BE2C (cell line): ENCODE results near the gene PPP1R1B.

Experiments
- DNase-seq: peaks from one replicate; pipeline ENCODE4 v3.0.0-alpha.2; 2020
- H3K27me3 ChIP-seq: fragments of 250-450 bp; sonication (Bioruptor Pico); 2 replicates; pipeline ENCODE4 v1.5.1; 2020; ENCODE audit warnings: mild to moderate bottlenecking
- H3K36me3 ChIP-seq: fragments of 250-450 bp; sonication (Bioruptor Pico); 2 replicates; pipeline ENCODE4 v1.5.1; 2020; ENCODE audit warnings: mild to moderate bottlenecking
- H3K4me1 ChIP-seq: fragments of 250-450 bp; sonication (Bioruptor Pico); 2 replicates; pipeline ENCODE4 v1.5.1; 2020
- H3K4me3 ChIP-seq: 2 replicates; pipeline ENCODE4 v1.5.1; 2011; ENCODE audit warnings: low read depth, low read length
- H3K9me3 ChIP-seq: fragments of 250-450 bp; sonication (Bioruptor Pico); 2 replicates; pipeline ENCODE4 v1.5.1; 2020
- CTCF ChIP-seq: IDR thresholded peaks from 2 replicates; pipeline ENCODE4 v1.5.1; 2012; ENCODE audit warnings: mild to moderate bottlenecking, low read depth, low read length

The PPP1R1B gene

GRCh38 chr17:39651923-39652586 is 25.3 kb downstream of the PPP1R1B start:
- no peaks in the 10 kb centered on the region for H3K27me3 ChIP-seq
- no peaks in the 10 kb centered on the region for H3K36me3 ChIP-seq
- no peak for TF ChIP-seq CTCF
- DNase-seq: no peak
- H3K9me3 ChIP-seq: no peaks in the 10 kb centered on the region
- no peak overlapping the region for H3K4me3 ChIP-seq
- no peaks in the 10 kb centered on the region for H3K4me1 ChIP-seq

GRCh38 chr17:39652587-39653315 is 26.0 kb downstream of the PPP1R1B start:
- Histone ChIP-seq H3K27me3 (no peaks in the 10 kb centered on the region), H3K4me1 (no peaks in the 10 kb centered on the region), H3K9me3 (no peaks in the 10 kb centered on the region), H3K4me3 (no peak overlapping the region), H3K36me3 (no peaks in the 10 kb centered on the region)
- no peak for TF ChIP-seq CTCF
- DNase-seq: no peak

- no peaks in the 10 kb centered on the region for H3K36me3 ChIP-seq
- no peak overlapping the region for H3K4me3 ChIP-seq
- TF ChIP-seq CTCF: no peak
- H3K27me3 ChIP-seq: no peaks in the 10 kb centered on the region
- no peak for DNase-seq
- no peaks in the 10 kb centered on the region for H3K9me3 ChIP-seq
- H3K4me1 ChIP-seq: no peaks in the 10 kb centered on the region
Measured at GRCh38 chr17:39653316-39653661, 26.5 kb downstream of the PPP1R1B start.

DNA sequence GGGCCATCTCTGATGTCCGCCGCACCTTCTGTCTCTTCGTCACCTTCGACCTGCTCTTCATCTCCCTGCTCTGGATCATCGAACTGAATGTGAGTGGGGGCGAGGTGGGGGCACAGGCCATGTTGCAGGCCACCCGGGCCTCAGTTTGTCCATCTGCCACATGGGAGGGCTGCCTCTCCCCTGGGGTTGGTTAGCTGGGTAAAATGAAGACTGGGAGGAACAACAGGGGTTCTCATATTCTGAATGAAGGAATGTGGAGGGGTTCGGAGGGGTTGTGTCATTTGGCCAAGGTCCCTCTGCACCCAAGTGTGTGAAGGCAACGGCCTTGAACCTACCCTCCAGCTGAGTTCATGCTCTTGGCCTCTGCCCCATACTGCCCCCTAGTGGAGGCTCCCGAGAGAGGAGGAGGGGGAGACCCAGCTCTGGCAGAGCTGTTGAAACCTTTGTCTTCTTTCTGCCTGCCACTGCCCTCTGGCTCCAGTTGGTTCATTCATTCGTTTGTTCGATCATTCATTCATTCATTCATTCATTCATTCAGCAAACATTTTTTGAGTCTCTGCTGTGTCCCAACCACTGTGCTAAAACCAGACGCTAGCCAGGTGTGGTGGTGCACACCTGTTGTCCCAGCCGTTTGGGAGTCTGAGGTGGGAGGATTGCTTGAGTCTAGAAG is 27.0 kb downstream of the PPP1R1B start:
- Histone ChIP-seq H3K27me3 (no peaks in the 10 kb centered on the region), H3K4me3 (no peak overlapping the region), H3K36me3 (no peaks in the 10 kb centered on the region), H3K4me1 (no peaks in the 10 kb centered on the region), H3K9me3 (no peaks in the 10 kb centered on the region)
- TF ChIP-seq CTCF: peak; percentile 97
- DNase-seq: peak; percentile 77

DNA sequence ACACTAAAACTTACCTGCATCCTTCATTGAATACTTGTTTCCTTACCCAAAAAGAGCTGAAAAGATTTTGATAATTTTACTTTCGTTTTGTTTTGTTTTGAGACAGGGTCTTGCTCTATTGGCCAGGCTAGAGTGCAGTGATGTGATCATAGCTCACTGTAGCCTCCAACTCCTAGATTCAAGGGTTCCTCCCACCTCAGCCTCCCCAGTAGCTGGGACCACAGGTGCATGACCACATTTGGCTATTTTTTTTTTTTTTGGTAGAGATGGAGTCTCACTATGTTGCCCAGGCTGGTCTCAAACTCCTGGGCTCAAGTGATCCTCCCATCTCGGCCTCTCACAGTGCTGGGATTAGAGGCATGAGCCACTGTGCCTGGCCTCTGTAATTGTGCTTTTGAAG is 28.4 kb downstream of the PPP1R1B start:
- H3K36me3 ChIP-seq: no peaks in the 10 kb centered on the region
- TF ChIP-seq CTCF: no peak
- no peaks in the 10 kb centered on the region for H3K4me1 ChIP-seq

GRCh38 chr17:39658346-39658745 is 31.6 kb downstream of the PPP1R1B start:
- no peak for DNase-seq
- no peak overlapping the region for H3K4me3 ChIP-seq
- no peak for TF ChIP-seq CTCF
- H3K9me3 ChIP-seq: no peaks in the 10 kb centered on the region
- H3K27me3 ChIP-seq: no peaks in the 10 kb centered on the region
- H3K36me3 ChIP-seq: peaks cover 8% of the 10 kb centered on the region; the same call in 1 of the 2 replicates
- no peaks in the 10 kb centered on the region for H3K4me1 ChIP-seq

More for the DNA sequence above, 28.4 kb downstream of the PPP1R1B start:
- no peak overlapping the region for H3K4me3 ChIP-seq
- H3K9me3 ChIP-seq: no peaks in the 10 kb centered on the region
- H3K27me3 ChIP-seq: no peaks in the 10 kb centered on the region
- no peak for DNase-seq
